IMR-90 (cell line): ENCODE measurements around the gene SRP9. TPM values are rescaled to one million over a fixed set of nuclear protein-coding genes. Genes with fewer than 3 reads are reported as not detected.

Source experiments
- microRNA-seq, 2 experiments: library from miRNA; stranded (forward) in 1 of 2; unstranded in 1 of 2; fragments of 10-50 nt in 1 of 2; fragments of <30 nt in 1 of 2; gene quantifications in 1 of 2; microRNA quantifications in 1 of 2; one replicate each; pipeline versions ENCODE3 to v1.1.0; 2013 to 2020; ENCODE audit not compliant: insufficient read depth in 1 of 2, insufficient read length in 1 of 2, unreplicated experiment in 1 of 2
- polyA plus RNA-seq, 3 experiments: library from polyadenylated mRNA; depleted of rRNA; stranded (reverse); fragments of >200 nt; gene quantifications; 2 replicates each; pipeline ENCODE4 v1.2.3, GENCODE V29; 2012; ENCODE audit warnings: low replicate concordance in 1 of 3
- small RNA-seq, 5 experiments: library from RNA; depleted of rRNA; stranded (forward); fragments of <200 nt; gene quantifications; one replicate each; pipeline ENCODE3, GENCODE V24; 2012
- total RNA-seq: library from RNA; depleted of rRNA; stranded (reverse); fragments of >200 nt; gene quantifications from 2 replicates; pipeline ENCODE4 v1.2.3, GENCODE V29; 2012; rRNA removed

SRP9 gene
- total and polyA plus RNA-seq, 2 of the 4 experiments (the other 2 are of a cell fraction) = 230 to 295 TPM

Small RNA genes lying within 50 kb of the gene (microRNA-seq; reads per million reads assigned to microRNA genes)
- gene RNU6-1304P (ENCODE audit: insufficient read depth, insufficient read length) = not detected

Small RNA genes lying within 50 kb of the gene (small RNA-seq; reads per million reads assigned to genes)
- gene RNU6-1304P = 0 to 0.60 (median 0) reads per million in 5 experiments

Other genes with a start within 250 kb of the SRP9 start
- 82.5 and 86.9 TPM in 2 replicates for gene ENAH, start 124.7 kb upstream of the SRP9 start, total RNA-seq
- 47.4 and 61.3 TPM in 2 replicates for gene ENAH, start 124.7 kb upstream of the SRP9 start, polyA plus RNA-seq (2012; rRNA removed)
- gene EPHX1, start 32.3 kb downstream of the SRP9 start, total RNA-seq = 16.9 and 20.3 TPM in 2 replicates
- gene EPHX1, start 32.3 kb downstream of the SRP9 start, polyA plus RNA-seq (2012; rRNA removed) = 33.8 and 46.3 TPM in 2 replicates
- 4.7 and 5.6 TPM in 2 replicates for gene TMEM63A, start 104.6 kb downstream of the SRP9 start, total RNA-seq
- 23.3 and 23.4 TPM in 2 replicates for gene TMEM63A, start 104.6 kb downstream of the SRP9 start, polyA plus RNA-seq (2012; rRNA removed)
- gene LEFTY1, start 111.3 kb downstream of the SRP9 start, total RNA-seq = not detected in 2 replicates
- gene LEFTY1, start 111.3 kb downstream of the SRP9 start, polyA plus RNA-seq (2012; rRNA removed) = not detected in 2 replicates
- gene PYCR2, start 146.4 kb downstream of the SRP9 start, total RNA-seq = 31.4 and 34.4 TPM in 2 replicates
- gene PYCR2, start 146.4 kb downstream of the SRP9 start, polyA plus RNA-seq (2012; rRNA removed) = 68.1 and 70.6 TPM in 2 replicates
- gene LEFTY2, start 163.4 kb downstream of the SRP9 start, total RNA-seq = not detected in 2 replicates
- not detected in 2 replicates for gene LEFTY2, start 163.4 kb downstream of the SRP9 start, polyA plus RNA-seq (2012; rRNA removed)
- 14.7 and 29.4 TPM in 2 replicates for gene SDE2, start 221.5 kb downstream of the SRP9 start, total RNA-seq
- 7.2 and 8.5 TPM in 2 replicates for gene SDE2, start 221.5 kb downstream of the SRP9 start, polyA plus RNA-seq (2012; rRNA removed)